ENCODE results near the gene GZF1. TPM values are rescaled to one million over a fixed set of nuclear protein-coding genes. Genes with fewer than 3 reads are reported as not detected.

GZF1 gene
- total RNA-seq, 4 donors from 2014 or later = 4.9 to 23.3 (median 13.3) TPM

GRCh38 chr20:23404196-23404595 is 42.2 kb downstream of the GZF1 start:
- intact Hi-C loops (cut with DNase I; ENCODE audit: low total_unique reads) (no loop called here), in situ Hi-C loops (cut with MboI; ENCODE audit: low pct_ligation_motif_present in 1 of 4, low pct_unique_long_range_greater_than_20kb in 1 of 4, low sequenced_read_pairs in 3 of 4) (no loop called here)
- 17 to 59% methylated on average over 1 to 3 of the region's 3 CpGs for WGBS, 2 donors (ENCODE audit: low coverage in 1 of 2)
- Histone ChIP-seq H3K27ac (no peak overlapping the region), H3K4me1 (peaks cover 0 to 14% (median 4%) of the 10 kb centered on the region in 4 donors), H3K27me3 (no peaks in the 10 kb centered on the region), H3K36me3 (no peaks in the 10 kb centered on the region), H3K4me3 (no peak overlapping the region), H3K9me3 (no peaks in the 10 kb centered on the region)
- no peak for DNase-seq
- TF ChIP-seq POLR2A (IDR thresholded peaks at IDR 0.05) (no peak), CTCF (IDR thresholded peaks at IDR 0.05) (no peak), POLR2AphosphoS5 (IDR thresholded peaks at IDR 0.05) (no peak), EP300 (IDR thresholded peaks at IDR 0.05; ENCODE audit: low read depth) (no peak)

GRCh38 chr20:23406880-23407279 is 44.9 kb downstream of the GZF1 start:
- H3K27ac ChIP-seq = no peak overlapping the region
- WGBS, 2 donors (ENCODE audit: low coverage in 1 of 2) = 94 to 100% methylated on average over 1 of the region's 1 CpG
- TF ChIP-seq CTCF (IDR thresholded peaks at IDR 0.05) = no peak
- no peak for TF ChIP-seq POLR2AphosphoS5 (IDR thresholded peaks at IDR 0.05)
- TF ChIP-seq EP300 (IDR thresholded peaks at IDR 0.05; ENCODE audit: low read depth) = no peak
- TF ChIP-seq POLR2A (IDR thresholded peaks at IDR 0.05) = no peak
- intact Hi-C loops (cut with DNase I; ENCODE audit: low total_unique reads) (no loop called here), in situ Hi-C loops (cut with MboI; ENCODE audit: low pct_ligation_motif_present in 1 of 4, low pct_unique_long_range_greater_than_20kb in 1 of 4, low sequenced_read_pairs in 3 of 4) (no loop called here)
- DNase-seq = no peak
- H3K9me3 ChIP-seq = no peaks in the 10 kb centered on the region
- H3K4me3 ChIP-seq = no peak overlapping the region
- H3K4me1 ChIP-seq = peaks cover 0 to 19% (median 4%) of the 10 kb centered on the region in 4 donors
- H3K27me3 ChIP-seq = no peaks in the 10 kb centered on the region
- H3K36me3 ChIP-seq = no peaks in the 10 kb centered on the region

GRCh38 chr20:23407781-23408464 is 45.9 kb downstream of the GZF1 start:
- DNase-seq = no peak
- in situ Hi-C loops (cut with MboI; ENCODE audit: low pct_ligation_motif_present in 1 of 4, low pct_unique_long_range_greater_than_20kb in 1 of 4, low sequenced_read_pairs in 3 of 4) (no loop called here), intact Hi-C loops (cut with DNase I; ENCODE audit: low total_unique reads) (no loop called here)
- Histone ChIP-seq H3K27me3 (no peaks in the 10 kb centered on the region), H3K4me3 (no peak overlapping the region), H3K36me3 (no peaks in the 10 kb centered on the region), H3K4me1 (peaks cover 0 to 24% (median 5%) of the 10 kb centered on the region in 4 donors), H3K27ac (no peak overlapping the region), H3K9me3 (no peaks in the 10 kb centered on the region)
- 79 to 84% methylated on average over 2 of the region's 2 CpGs for WGBS, 2 donors (ENCODE audit: low coverage in 1 of 2)
- TF ChIP-seq CTCF (IDR thresholded peaks at IDR 0.05) (no peak), EP300 (IDR thresholded peaks at IDR 0.05; ENCODE audit: low read depth) (no peak), POLR2AphosphoS5 (IDR thresholded peaks at IDR 0.05) (no peak), POLR2A (IDR thresholded peaks at IDR 0.05) (no peak)

- Histone ChIP-seq H3K27me3 (no peaks in the 10 kb centered on the region), H3K4me1 (peaks cover 0 to 20% (median 3%) of the 10 kb centered on the region in 4 donors), H3K27ac (no peak overlapping the region), H3K36me3 (no peaks in the 10 kb centered on the region), H3K9me3 (no peaks in the 10 kb centered on the region), H3K4me3 (no peak overlapping the region)
- in situ Hi-C loops (cut with MboI; ENCODE audit: low pct_ligation_motif_present in 1 of 4, low pct_unique_long_range_greater_than_20kb in 1 of 4, low sequenced_read_pairs in 3 of 4) = no loop called here
- DNase-seq = no peak
- intact Hi-C loops (cut with DNase I; ENCODE audit: low total_unique reads) = no loop called here
- TF ChIP-seq EP300 (IDR thresholded peaks at IDR 0.05; ENCODE audit: low read depth) = no peak
- TF ChIP-seq CTCF (IDR thresholded peaks at IDR 0.05) = no peak
- TF ChIP-seq POLR2A (IDR thresholded peaks at IDR 0.05) = no peak
- no peak for TF ChIP-seq POLR2AphosphoS5 (IDR thresholded peaks at IDR 0.05)
- 89 to 100% methylated on average over 2 of the region's 2 CpGs for WGBS, 2 donors (ENCODE audit: low coverage in 1 of 2)
Measured at GRCh38 chr20:23408957-23409356, 47.0 kb downstream of the GZF1 start.

Data from transverse colon (tissue), 4 donors.